Measurements from ENCODE around the gene LHFPL3. TPM values are rescaled to one million over a fixed set of nuclear protein-coding genes. Genes with fewer than 3 reads are reported as not detected.

Gene LHFPL3
- total RNA-seq, 1 experiment from 2014 or later, result not detected

DNA sequence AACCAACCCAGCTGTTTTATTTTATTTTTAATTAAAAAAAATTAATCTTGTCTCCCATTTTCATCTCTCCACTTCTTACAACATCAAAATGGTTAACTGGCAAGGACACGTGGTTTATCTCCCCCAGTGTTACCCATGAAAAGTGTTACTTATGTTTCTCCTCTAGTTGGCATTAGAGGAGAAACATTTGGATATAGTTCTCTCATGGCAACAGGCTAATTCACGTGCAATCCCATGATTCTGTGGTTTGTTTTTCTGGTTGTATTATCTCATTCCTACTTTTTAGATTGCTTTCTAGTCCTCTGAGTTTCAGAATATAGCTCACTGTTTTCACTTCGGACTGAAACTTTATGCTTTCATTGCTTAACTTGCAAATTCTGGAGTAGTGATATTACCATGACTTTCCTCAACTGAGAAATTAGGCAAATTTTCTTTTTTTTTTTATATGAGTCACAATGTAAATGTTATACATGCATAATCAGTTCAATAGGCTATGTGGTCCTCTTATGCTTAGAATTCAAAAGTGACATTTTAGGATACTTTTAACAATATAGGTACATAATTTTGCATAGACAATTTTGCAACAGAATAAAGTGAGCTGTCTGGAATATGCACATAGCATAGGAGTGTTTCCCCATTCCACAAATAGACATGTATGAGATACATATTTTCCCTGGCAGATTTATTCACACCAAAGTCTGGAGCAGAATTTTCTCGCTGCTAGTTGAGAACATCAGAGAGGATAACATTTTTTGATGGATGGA, 43.0 kb downstream of the LHFPL3 start:
- Histone ChIP-seq H3K4me1 (ENCODE audit: control insufficient read depth in 1 of 2, insufficient read depth in 2 of 2, low read length in 2 of 2) (no peaks in the 10 kb centered on the region), H3K4me3 (replicated peaks in 1 of 2; ENCODE audit: low read depth in 1 of 2, low read length in 2 of 2) (no peak overlapping the region), H2AFZ (ENCODE audit: low read depth, low read length, poor library complexity, severe bottlenecking) (no peak overlapping the region), H3K27me3 (ENCODE audit: insufficient read depth, low read length) (peaks cover 31% of the 10 kb centered on the region), H3K4me2 (ENCODE audit: low read length) (no peak overlapping the region), H3K9me3 (ENCODE audit: control insufficient read depth in 1 of 2, insufficient read depth in 1 of 2, low read depth in 1 of 2, low read length in 2 of 2) (no peaks in the 10 kb centered on the region), H3K9me2 (ENCODE audit: insufficient read depth) (no peaks in the 10 kb centered on the region), H3K27ac (ENCODE audit: low read depth, low read length) (no peak overlapping the region), H3K79me2 (ENCODE audit: insufficient read depth, low read length) (no peaks in the 10 kb centered on the region), H3K36me3 (ENCODE audit: control insufficient read depth in 1 of 2, insufficient read depth in 2 of 2, low read length in 2 of 2) (no peaks in the 10 kb centered on the region), H3K9ac (ENCODE audit: low read length) (no peak overlapping the region), H4K20me1 (ENCODE audit: insufficient read depth) (no peaks in the 10 kb centered on the region)
- ATAC-seq, result no peak
- BruUV-seq (replicated peaks), result no TSS peak
- CTCF ChIA-PET, result no interaction called here
- intact Hi-C loops (cut with micrococcal nuclease), result no loop called here
- no peak for TF ChIP-seq ELF1 (IDR thresholded peaks at IDR 0.05; ENCODE audit: borderline replicate concordance, low read depth)
- POLR2A ChIA-PET, result no interaction called here
- no peak for DNase-seq (ENCODE audit: low read depth, low spot score)
- RAD21 ChIA-PET (ENCODE audit: low non-redundant PET in 1 of 2, low total read pairs in 2 of 2, uncharacterized antibody in 2 of 2, unreplicated experiment in 2 of 2), result no interaction called here

DNA sequence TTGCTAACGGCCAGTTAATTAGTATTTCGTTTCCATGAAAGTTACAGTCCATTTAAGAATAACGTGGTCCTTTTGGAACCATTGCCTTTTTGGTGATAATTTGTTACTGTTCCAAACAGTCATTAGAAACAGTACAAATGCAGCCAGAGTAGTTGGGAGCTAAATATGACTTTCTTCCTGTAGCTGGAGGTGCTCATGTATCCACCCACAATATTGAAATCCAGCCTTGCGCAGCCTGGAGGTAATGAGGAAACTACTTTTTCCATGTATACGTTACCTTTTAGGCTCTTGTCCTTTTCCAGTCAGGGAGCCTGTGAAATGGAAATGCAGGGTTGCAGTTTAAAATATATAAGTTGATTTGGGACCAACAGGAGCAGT, 43.6 kb downstream of the LHFPL3 start:
- no TSS peak for BruUV-seq (replicated peaks)
- Histone ChIP-seq H3K9ac (ENCODE audit: low read length) (no peak overlapping the region), H3K79me2 (ENCODE audit: insufficient read depth, low read length) (no peaks in the 10 kb centered on the region), H3K4me2 (ENCODE audit: low read length) (no peak overlapping the region), H3K27ac (ENCODE audit: low read depth, low read length) (no peak overlapping the region), H3K27me3 (ENCODE audit: insufficient read depth, low read length) (peaks cover 37% of the 10 kb centered on the region), H3K9me2 (ENCODE audit: insufficient read depth) (no peaks in the 10 kb centered on the region), H2AFZ (ENCODE audit: low read depth, low read length, poor library complexity, severe bottlenecking) (no peak overlapping the region), H3K4me3 (replicated peaks in 1 of 2; ENCODE audit: low read depth in 1 of 2, low read length in 2 of 2) (no peak overlapping the region), H3K36me3 (ENCODE audit: control insufficient read depth in 1 of 2, insufficient read depth in 2 of 2, low read length in 2 of 2) (no peaks in the 10 kb centered on the region), H3K4me1 (ENCODE audit: control insufficient read depth in 1 of 2, insufficient read depth in 2 of 2, low read length in 2 of 2) (no peaks in the 10 kb centered on the region), H3K9me3 (ENCODE audit: control insufficient read depth in 1 of 2, insufficient read depth in 1 of 2, low read depth in 1 of 2, low read length in 2 of 2) (no peaks in the 10 kb centered on the region), H4K20me1 (ENCODE audit: insufficient read depth) (no peaks in the 10 kb centered on the region)
- no peak for ATAC-seq
- no peak for DNase-seq (ENCODE audit: low read depth, low spot score)
- intact Hi-C loops (cut with micrococcal nuclease), result no loop called here
- ChIA-PET POLR2A (no interaction called here), RAD21 (ENCODE audit: low non-redundant PET in 1 of 2, low total read pairs in 2 of 2, uncharacterized antibody in 2 of 2, unreplicated experiment in 2 of 2) (no interaction called here), CTCF (no interaction called here)
- TF ChIP-seq, protein P1, sequence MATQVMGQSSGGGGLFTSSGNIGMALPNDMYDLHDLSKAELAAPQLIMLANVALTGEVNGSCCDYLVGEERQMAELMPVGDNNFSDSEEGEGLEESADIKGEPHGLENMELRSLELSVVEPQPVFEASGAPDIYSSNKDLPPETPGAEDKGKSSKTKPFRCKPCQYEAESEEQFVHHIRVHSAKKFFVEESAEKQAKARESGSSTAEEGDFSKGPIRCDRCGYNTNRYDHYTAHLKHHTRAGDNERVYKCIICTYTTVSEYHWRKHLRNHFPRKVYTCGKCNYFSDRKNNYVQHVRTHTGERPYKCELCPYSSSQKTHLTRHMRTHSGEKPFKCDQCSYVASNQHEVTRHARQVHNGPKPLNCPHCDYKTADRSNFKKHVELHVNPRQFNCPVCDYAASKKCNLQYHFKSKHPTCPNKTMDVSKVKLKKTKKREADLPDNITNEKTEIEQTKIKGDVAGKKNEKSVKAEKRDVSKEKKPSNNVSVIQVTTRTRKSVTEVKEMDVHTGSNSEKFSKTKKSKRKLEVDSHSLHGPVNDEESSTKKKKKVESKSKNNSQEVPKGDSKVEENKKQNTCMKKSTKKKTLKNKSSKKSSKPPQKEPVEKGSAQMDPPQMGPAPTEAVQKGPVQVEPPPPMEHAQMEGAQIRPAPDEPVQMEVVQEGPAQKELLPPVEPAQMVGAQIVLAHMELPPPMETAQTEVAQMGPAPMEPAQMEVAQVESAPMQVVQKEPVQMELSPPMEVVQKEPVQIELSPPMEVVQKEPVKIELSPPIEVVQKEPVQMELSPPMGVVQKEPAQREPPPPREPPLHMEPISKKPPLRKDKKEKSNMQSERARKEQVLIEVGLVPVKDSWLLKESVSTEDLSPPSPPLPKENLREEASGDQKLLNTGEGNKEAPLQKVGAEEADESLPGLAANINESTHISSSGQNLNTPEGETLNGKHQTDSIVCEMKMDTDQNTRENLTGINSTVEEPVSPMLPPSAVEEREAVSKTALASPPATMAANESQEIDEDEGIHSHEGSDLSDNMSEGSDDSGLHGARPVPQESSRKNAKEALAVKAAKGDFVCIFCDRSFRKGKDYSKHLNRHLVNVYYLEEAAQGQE (IDR thresholded peaks at IDR 0.05; ENCODE audit: low read depth), result no peak
- TF ChIP-seq, protein P2, sequence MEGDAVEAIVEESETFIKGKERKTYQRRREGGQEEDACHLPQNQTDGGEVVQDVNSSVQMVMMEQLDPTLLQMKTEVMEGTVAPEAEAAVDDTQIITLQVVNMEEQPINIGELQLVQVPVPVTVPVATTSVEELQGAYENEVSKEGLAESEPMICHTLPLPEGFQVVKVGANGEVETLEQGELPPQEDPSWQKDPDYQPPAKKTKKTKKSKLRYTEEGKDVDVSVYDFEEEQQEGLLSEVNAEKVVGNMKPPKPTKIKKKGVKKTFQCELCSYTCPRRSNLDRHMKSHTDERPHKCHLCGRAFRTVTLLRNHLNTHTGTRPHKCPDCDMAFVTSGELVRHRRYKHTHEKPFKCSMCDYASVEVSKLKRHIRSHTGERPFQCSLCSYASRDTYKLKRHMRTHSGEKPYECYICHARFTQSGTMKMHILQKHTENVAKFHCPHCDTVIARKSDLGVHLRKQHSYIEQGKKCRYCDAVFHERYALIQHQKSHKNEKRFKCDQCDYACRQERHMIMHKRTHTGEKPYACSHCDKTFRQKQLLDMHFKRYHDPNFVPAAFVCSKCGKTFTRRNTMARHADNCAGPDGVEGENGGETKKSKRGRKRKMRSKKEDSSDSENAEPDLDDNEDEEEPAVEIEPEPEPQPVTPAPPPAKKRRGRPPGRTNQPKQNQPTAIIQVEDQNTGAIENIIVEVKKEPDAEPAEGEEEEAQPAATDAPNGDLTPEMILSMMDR (IDR thresholded peaks at IDR 0.05 in 2 of 3, conservative IDR thresholded peaks at IDR 0.05 in 1 of 3; ENCODE audit: borderline replicate concordance in 1 of 3, insufficient read depth in 1 of 3, low read depth in 2 of 3, low read length in 2 of 3), result no peak
- TF ChIP-seq SIN3A (IDR thresholded peaks at IDR 0.05; ENCODE audit: low read depth) (no peak), SRF (IDR thresholded peaks at IDR 0.05; ENCODE audit: low read depth) (no peak), EZH2 (IDR thresholded peaks at IDR 0.05) (no peak), TCF7L2 (IDR thresholded peaks at IDR 0.05; ENCODE audit: borderline replicate concordance, extremely low read depth, insufficient read depth, insufficient read length) (no peak), EGR1 (IDR thresholded peaks at IDR 0.05; ENCODE audit: low read depth) (no peak), ZNF274 (IDR thresholded peaks at IDR 0.05; ENCODE audit: low read depth, low read length) (no peak), SP1 (IDR thresholded peaks at IDR 0.05; ENCODE audit: low read depth) (no peak), CEBPB (IDR thresholded peaks at IDR 0.05; ENCODE audit: low read depth) (no peak), POLR2A (IDR thresholded peaks at IDR 0.05; ENCODE audit: borderline replicate concordance, extremely low read depth, insufficient read depth, insufficient read length) (no peak), POLR2AphosphoS5 (IDR thresholded peaks at IDR 0.05; ENCODE audit: low read depth, low read length) (no peak)
